Calu3 (cell line): Measurements from ENCODE around the gene TSC22D3. TPM values are rescaled to one million over a fixed set of nuclear protein-coding genes. Genes with fewer than 3 reads are reported as not detected.

ENCODE experiments used
- BruUV-seq: library from RNA; stranded (reverse); fragments of 400-500 nt; replicated peaks from 2 replicates; lab custom pipeline; 2021; lab: Mats Ljungman, UMichigan
- CTCF ChIA-PET: fragments of 300-600 bp; sonication (Branson Sonifier 250); formaldehyde crosslinking; loops from one replicate; lab custom pipeline; 2022; ENCODE audit warnings: antibody characterized with exemption; lab: Charles Lee
- DNase-seq: peaks from one replicate; pipeline ENCODE4 v3.0.0; 2022
- H3K27ac Mint-ChIP-seq: one replicate; pipeline ENCODE4 v1.8.0; 2022; ENCODE audit warnings: mixed read lengths; ENCODE audit not compliant: unreplicated experiment
- H3K27me3 Mint-ChIP-seq: one replicate; pipeline ENCODE4 v1.8.0; 2022; ENCODE audit warnings: mixed read lengths; ENCODE audit not compliant: unreplicated experiment
- H3K36me3 Mint-ChIP-seq: one replicate; pipeline ENCODE4 v1.8.0; 2022; ENCODE audit warnings: mild to moderate bottlenecking, moderate library complexity, mixed read lengths; ENCODE audit not compliant: insufficient read depth, unreplicated experiment
- H3K4me1 Mint-ChIP-seq: one replicate; pipeline ENCODE4 v1.8.0; 2022; ENCODE audit warnings: mild to moderate bottlenecking, low read depth, mixed read lengths; ENCODE audit not compliant: unreplicated experiment
- H3K4me3 Mint-ChIP-seq: one replicate; pipeline ENCODE4 v1.8.0; 2022; ENCODE audit warnings: mild to moderate bottlenecking, low read depth, moderate library complexity, mixed read lengths; ENCODE audit not compliant: unreplicated experiment
- H3K9me3 Mint-ChIP-seq: one replicate; pipeline ENCODE4 v1.8.0; 2022; ENCODE audit warnings: low read depth, mixed read lengths; ENCODE audit not compliant: unreplicated experiment
- intact Hi-C: fragments of 100-400 bp; cut with micrococcal nuclease; formaldehyde crosslinking; loops from one replicate; pipeline ENCODE4 v1.10.0; 2022; ENCODE audit not compliant: unreplicated experiment
- total RNA-seq: library from RNA; stranded (reverse); gene quantifications from 2 replicates; pipeline ENCODE4 v1.2.3, GENCODE V29; 2022
- TF ChIP-seq, protein P1 (sequence below): fragments of 200-600 bp; IDR thresholded peaks from one replicate; pipeline ENCODE4 v1.8.0; 2022; ENCODE audit warnings: antibody characterized with exemption; ENCODE audit not compliant: unreplicated experiment

Gene TSC22D3
- total RNA-seq, 1 experiment from 2014 or later, result 48.3 TPM

DNA sequence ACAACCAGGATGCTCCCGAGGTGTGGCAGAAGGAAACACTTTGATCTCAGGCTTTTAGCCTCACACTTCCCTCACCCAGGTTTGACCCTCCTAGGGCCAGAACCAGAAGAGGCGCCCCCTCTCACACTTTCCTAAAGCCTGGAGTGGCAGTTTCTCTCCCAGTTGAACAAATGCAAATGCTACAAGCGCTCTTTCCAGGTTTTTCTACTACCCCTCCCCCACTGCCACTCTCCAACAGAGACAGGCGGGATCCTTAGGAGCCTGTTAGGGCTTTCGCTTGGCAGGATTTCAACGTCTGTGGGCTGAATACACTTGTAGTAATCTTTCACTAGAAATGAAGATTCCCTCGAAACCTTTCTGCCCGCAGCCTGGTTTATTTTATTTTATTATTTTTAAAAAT is 2.4 kb downstream of the TSC22D3 start:
- Mint-ChIP-seq H3K9me3 (no peaks in the 10 kb centered on the region), H3K27me3 (no peaks in the 10 kb centered on the region), H3K4me1 (peaks cover 20% of the 10 kb centered on the region), H3K27ac (no peak overlapping the region), H3K36me3 (peaks cover 18% of the 10 kb centered on the region), H3K4me3 (no peak overlapping the region)
- CTCF ChIA-PET, result no interaction called here
- no peak for DNase-seq
- TF ChIP-seq, protein P1, sequence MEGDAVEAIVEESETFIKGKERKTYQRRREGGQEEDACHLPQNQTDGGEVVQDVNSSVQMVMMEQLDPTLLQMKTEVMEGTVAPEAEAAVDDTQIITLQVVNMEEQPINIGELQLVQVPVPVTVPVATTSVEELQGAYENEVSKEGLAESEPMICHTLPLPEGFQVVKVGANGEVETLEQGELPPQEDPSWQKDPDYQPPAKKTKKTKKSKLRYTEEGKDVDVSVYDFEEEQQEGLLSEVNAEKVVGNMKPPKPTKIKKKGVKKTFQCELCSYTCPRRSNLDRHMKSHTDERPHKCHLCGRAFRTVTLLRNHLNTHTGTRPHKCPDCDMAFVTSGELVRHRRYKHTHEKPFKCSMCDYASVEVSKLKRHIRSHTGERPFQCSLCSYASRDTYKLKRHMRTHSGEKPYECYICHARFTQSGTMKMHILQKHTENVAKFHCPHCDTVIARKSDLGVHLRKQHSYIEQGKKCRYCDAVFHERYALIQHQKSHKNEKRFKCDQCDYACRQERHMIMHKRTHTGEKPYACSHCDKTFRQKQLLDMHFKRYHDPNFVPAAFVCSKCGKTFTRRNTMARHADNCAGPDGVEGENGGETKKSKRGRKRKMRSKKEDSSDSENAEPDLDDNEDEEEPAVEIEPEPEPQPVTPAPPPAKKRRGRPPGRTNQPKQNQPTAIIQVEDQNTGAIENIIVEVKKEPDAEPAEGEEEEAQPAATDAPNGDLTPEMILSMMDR, result no peak
- no TSS peak for BruUV-seq
- intact Hi-C loops, result no loop called here

DNA sequence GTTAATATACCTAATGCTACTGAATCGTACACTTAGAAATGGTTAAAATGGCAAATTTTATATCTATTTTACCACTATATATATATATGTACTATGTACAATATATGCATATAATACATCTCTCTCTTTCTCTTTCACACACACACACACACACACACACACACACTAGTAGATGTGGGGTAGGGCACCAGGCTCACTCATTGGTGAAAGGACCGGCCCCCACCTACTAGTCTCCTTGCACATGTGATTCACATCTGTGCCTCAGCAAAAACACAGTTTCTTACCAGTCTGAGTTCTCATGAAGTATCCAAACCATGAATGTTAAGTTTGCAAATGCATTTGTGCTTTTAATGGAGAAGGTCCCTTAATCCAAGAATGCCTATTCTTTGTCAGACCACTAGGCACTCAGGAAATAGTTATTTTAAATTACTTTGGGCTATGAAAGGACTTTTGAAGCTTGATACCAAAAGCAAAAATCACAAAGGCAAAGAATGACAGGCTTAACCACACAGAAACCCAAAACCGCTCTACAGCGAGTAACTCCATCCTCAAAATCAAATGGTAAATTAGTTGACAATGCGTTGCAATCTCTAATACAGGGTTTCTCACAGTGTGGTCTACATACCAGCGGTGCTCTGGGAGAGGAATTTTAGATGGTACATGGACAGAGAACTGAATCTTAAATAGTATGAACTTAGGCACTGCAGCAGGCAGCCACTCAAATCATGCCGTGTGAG is 5.8 kb downstream of the TSC22D3 start:
- no peaks in the 10 kb centered on the region for H3K9me3 Mint-ChIP-seq
- peaks cover 8% of the 10 kb centered on the region for H3K4me1 Mint-ChIP-seq
- DNase-seq, result no peak
- no peak overlapping the region for H3K27ac Mint-ChIP-seq
- CTCF ChIA-PET, result no interaction called here
- H3K36me3 Mint-ChIP-seq, result no peaks in the 10 kb centered on the region
- H3K4me3 Mint-ChIP-seq, result no peak overlapping the region
- TF ChIP-seq, protein P1, result no peak
- no peaks in the 10 kb centered on the region for H3K27me3 Mint-ChIP-seq
- intact Hi-C loops, result no loop called here
- BruUV-seq, result no TSS peak

DNA sequence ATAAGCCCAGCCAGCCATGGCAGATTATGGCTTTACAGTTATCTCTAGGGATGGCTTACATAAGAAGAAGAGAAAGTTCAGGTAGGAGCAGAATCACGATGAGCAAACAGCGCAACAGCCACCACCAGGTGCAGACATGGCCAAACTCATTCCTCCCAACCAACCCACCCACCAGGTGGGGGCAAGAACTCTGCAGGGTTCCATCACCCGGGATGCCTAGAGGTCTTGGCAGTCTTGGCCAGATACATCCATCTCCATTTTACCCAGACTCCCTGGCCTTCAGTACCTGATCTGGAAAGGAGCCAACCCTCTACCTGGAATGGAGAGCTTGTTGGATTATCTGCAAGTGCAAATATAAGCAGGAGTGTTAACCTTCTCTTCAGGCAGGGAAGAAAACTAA is 7.5 kb downstream of the TSC22D3 start:
- Mint-ChIP-seq H3K27ac (no peak overlapping the region), H3K4me3 (no peak overlapping the region), H3K27me3 (no peaks in the 10 kb centered on the region), H3K4me1 (peaks cover 11% of the 10 kb centered on the region), H3K9me3 (no peaks in the 10 kb centered on the region), H3K36me3 (no peaks in the 10 kb centered on the region)
- CTCF ChIA-PET, result no interaction called here
- no peak for DNase-seq
- intact Hi-C loops, result no loop called here
- TF ChIP-seq, protein P1, result no peak
- no TSS peak for BruUV-seq

DNA sequence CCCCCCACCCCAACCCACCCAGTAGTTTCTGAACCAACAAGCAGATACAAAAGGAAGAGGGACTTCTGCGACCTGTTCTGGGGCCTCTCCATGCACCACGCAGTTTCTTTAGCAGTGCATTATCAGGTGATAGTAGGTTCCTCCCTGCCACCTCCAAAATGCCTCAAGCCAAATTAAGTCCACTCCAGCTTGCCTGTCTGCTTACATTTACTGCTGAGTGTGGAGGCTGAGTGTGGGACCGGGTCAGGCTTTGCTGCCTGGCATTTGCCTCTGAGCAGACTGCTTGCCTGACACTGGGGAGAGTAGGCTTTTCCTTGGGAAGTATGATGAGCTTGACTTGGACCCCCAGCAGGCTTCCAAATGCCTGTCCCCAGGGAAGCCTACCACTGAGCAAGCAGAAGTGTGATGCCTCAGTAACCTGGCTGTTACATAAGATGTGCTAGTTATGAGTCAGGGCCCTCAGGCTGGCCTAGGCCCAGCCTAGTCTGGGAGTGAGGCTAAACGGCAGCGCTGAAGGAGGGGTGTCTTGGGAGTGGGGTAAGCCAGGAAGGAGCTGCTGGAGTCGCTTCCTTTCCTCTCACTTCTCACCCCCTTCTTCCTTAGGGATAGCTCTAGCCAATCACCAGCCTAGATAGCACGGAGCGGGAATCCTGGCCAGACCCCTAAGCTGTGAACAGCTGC is 9.0 kb downstream of the TSC22D3 start:
- no peaks in the 10 kb centered on the region for H3K9me3 Mint-ChIP-seq

More for the DNA sequence above, 9.0 kb downstream of the TSC22D3 start:
- no peaks in the 10 kb centered on the region for H3K27me3 Mint-ChIP-seq
- H3K27ac Mint-ChIP-seq, result no peak overlapping the region
- no peak overlapping the region for H3K4me3 Mint-ChIP-seq
- CTCF ChIA-PET, result interaction anchor here (0.5 to 0.8 kb wide), 2 partner anchors 35 to 94 kb away, joined by 3 to 5 read pairs; no protein-coding TSS in a partner anchor
- intact Hi-C loops, result no loop called here
- no peak for DNase-seq
- H3K4me1 Mint-ChIP-seq, result peaks cover 12% of the 10 kb centered on the region
- BruUV-seq, result no TSS peak
- TF ChIP-seq, protein P1, result no peak
- no peaks in the 10 kb centered on the region for H3K36me3 Mint-ChIP-seq
